Stimulated activated CD8-positive, alpha-beta memory T cell treated with anti-CD3 and anti-CD28 coated beads, Interleukin-12 subunit alpha, Interleukin-12 subunit beta, amount 100 ng/mL, for 1 hour (primary cell): ENCODE results near the gene SI.
"Not testable (repeated sequence)": the region's sequence is repeated elsewhere in the genome, so short reads cannot be mapped to it uniquely, and the experiment has no call there.

Experiments used
- DNase-seq: peaks from one replicate; pipeline ENCODE4 v3.0.0-alpha.2; 2020; ENCODE audit warnings: low read depth

The SI gene

DNA sequence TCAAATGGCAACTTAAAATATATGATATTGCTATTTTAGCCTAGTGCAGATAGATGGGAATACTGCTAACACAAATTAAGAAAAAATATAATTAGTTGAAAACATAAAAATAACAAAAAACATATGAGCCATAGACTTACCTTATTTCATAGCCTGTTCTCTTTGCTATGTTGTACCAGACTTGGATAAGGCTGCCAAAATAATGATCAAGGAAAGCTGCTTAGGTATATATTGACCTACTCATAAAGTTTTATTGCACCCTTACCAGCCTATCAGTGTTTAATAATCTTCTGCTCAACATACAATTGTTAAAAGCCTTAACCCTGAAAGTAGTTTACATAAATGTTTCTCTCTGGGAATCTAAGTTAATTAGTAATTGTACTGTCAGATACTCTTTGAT lies at the start of gene SI:
SI (minus strand) TSS at position 204 of the 400 bp plus-strand sequence. CDS start 2,484 bp downstream, outside the sequence.
- no peak for DNase-seq

DNA sequence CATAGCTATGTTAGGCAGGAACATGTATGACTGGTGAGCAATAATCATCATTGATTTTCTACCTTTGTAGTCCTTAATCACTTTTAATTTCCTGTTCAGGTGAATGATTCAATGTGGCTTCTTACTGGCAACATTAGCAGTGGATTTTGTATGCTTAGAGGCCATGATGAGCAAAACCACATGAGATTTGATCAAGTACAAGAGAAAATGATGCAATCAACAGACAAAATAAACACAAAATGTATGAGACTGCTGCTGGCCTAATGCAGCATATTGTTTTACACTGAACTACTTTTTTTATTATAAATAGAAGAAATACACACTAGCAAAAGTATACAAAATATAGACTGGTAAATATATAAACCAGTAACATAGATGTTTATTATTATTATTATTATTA lies 47.5 kb upstream of the SI start:
- no peak for DNase-seq

- no peak for DNase-seq
Observed at GRCh38 chr3:165111401-165111800, 33.1 kb upstream of the SI start.

DNA sequence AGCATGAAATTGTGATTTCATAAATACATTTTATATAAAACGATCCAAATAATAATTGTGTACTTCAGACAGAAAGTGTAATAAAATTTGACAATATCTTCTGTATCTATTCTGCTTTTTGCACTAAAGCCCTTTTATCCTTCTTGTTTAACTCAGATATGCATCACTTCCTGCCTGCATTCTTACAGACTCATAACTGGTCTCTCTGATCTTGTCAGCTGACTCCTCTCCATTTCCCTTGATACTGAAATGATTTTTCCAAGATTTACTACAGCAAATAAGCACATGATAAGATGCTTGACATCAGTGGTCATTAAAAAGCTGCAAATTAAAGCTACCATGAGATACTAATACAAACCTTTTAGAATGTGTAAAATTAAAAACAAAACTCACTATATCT lies 25.3 kb upstream of the SI start:
- DNase-seq = no peak

DNA sequence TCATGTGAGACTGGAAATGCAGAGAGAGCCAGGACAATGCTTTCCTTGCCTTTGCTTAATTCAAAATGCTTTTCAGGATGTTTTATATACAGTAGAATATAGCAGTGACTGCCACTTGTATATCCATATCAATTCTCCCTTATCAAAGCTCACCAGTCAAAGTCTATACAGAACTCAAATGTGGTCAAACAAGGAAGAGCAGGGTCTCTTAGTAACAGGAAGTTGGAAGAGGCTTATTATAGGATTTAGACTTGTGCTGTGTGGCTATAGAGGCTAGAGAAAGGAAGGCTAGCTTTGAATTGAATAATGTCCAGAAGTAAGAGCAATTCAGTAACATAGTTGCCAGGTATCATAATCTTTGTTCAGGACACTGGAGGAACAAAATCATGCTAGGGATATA lies 4.4 kb upstream of the SI start:
- no peak for DNase-seq

GRCh38 chr3:165081183-165081582 lies 2.9 kb upstream of the SI start:
- DNase-seq = no peak

- no peak for DNase-seq
Observed at GRCh38 chr3:165075695-165076094, 2.6 kb downstream of the SI start.

GRCh38 chr3:165070682-165071081 lies 7.6 kb downstream of the SI start:
- no peak for DNase-seq

DNA sequence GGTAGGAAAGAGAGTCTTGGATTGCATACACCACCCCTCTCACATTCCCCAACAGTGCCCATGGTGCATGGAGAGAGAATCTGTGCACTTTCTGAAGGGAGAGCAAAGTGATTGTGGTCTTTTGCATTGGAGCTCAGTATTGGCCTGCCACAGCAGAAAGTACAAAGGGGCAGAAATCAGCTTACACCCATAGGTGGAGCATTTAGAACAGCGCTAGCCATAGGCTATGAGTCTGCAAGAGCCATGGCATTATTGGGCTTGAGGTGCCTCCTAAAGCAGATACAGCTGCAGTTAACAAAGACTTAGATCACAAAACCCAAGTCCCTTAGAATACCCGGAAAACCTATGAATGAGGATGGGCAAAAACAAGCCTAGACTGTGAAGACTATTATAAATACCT lies 21.8 kb downstream of the SI start:
- DNase-seq = no peak

GRCh38 chr3:165040186-165040585 lies 38.1 kb downstream of the SI start:
- no peak for DNase-seq

DNA sequence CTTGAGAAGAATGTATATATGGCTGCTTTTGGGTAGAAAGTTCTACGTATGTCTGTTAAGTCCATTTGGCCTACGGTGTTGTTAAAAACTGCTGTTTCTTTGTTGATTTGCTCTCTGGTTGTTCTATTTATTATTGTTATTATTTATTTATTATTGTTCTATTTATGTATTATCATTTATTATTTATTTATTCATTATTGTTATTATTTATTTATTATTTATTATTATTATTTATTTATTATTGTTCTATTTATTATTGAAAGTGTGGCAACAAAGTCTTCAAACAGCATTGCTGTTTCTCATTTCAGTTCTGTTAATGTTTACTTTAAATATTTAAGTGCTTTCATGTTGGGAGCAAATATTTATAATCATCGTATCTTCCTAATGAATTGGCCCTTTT lies 66.7 kb downstream of the SI start:
- no peak for DNase-seq

DNA sequence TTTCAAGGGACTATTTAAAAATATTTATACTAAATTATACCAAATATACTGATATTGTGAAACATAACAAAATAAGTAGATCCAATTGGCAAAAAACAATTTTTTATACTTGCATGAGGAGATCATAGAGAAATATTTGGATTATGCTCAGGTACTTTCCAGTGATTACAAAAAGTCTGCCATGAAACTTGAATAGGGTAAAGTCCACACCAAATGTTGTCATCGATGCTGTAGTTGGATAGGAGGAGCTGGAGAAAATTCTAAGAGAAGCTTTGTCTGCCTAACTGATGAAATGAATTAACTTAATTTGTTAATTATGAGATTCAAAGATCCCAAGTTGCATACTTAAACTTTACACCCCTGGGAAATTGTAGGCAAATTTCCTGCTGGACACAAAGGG lies 93.3 kb downstream of the SI start:
- no peak for DNase-seq

- no peak for DNase-seq
Observed at GRCh38 chr3:164962610-164963009, 115.7 kb downstream of the SI start.

DNA sequence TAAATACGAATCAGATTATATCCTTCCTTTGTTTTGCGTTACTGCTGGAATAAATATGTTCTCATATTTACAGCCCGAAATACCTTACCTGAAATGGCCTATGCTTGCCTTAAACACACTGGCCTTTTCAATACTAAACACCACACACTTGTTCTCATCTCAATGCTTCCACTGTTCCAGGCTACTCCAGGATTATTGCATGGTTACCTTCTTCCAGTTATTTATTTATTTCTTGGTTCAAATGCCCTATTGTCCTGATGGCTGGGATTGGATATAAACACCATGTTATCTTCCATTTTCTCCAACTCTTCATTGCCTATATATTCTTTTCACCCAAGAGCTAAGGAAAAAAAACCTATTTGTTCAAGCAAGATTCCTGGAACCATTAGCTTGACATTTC lies 125.3 kb downstream of the SI start:
- DNase-seq = no peak

DNA sequence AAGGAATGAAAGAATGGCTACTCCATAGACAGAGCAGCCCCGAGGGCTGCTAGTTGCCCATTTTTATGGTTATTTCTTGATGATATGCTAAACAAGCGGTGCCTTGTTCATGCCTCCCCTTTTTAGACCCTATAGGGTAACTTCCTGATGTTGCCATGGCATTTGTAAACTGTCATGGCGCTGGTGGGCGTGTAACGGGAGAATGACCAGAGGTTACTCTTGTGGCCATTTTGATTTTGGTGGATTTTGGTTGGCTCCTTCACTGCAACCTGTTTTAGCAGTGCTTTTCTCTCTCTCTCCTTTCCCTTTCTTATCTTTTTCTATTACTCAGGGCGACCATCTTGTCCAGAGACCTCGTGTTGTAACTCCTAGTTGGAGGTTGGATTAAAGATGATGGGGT lies 126.9 kb downstream of the SI start:
- not testable (repeated sequence) for DNase-seq

GRCh38 chr3:164940745-164941144 lies 137.6 kb downstream of the SI start:
- DNase-seq = no peak

DNA sequence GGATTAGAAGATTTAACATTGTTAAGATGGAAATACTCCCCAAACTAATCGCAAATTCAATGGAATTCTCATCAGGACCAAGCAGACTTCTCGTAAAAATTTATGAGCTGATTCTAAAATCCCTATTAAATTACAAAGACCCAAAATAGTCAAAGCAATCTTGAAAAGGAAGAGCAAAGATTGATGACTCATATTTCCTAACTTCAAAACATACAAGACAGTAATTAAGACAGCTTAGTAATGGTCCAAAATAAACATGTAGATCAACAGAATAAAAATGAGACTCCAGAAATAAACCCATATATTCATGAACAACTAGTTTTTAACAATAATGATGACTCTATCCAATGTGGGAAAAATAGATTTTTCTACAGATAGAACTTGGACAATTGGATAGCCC lies 148.7 kb downstream of the SI start:
- DNase-seq = no peak
